ENCODE data around the gene AAMDC.

GRCh38 chr11:77814848-77815247, 6.1 kb upstream of the AAMDC start:
- no peak for TF ChIP-seq POLR2A (IDR thresholded peaks at IDR 0.05; ENCODE audit: low read depth, low read length)
- TF ChIP-seq POLR2AphosphoS5 (IDR thresholded peaks at IDR 0.05; ENCODE audit: low read depth, low read length), result no peak

Data from GM12892 (cell line).